ENCODE measurements around the gene SLC13A4. TPM values are rescaled to one million over a fixed set of nuclear protein-coding genes. Genes with fewer than 3 reads are reported as not detected.

The SLC13A4 gene
- total RNA-seq, 3 donors from 2014 or later, result 0.29 to 0.32 TPM; not detected in 1

- intact Hi-C loops (cut with DNase I; ENCODE audit: low total_unique reads), result loop anchor here (10.0 kb wide), 1 partner anchor 128 kb away; no protein-coding TSS in a partner anchor
Measured at GRCh38 chr7:135666846-135667245, 61.1 kb downstream of the SLC13A4 start.

GRCh38 chr7:135666156-135666555, 61.8 kb downstream of the SLC13A4 start:
- no peak for DNase-seq (ENCODE audit: low spot score in 2 of 2)
- H3K4me3 ChIP-seq, result no peak overlapping the region
- intact Hi-C loops (cut with DNase I; ENCODE audit: low total_unique reads), result loop anchor here (10.0 kb wide), 1 partner anchor 129 kb away; no protein-coding TSS in a partner anchor
- H3K36me3 ChIP-seq, result no peaks in the 10 kb centered on the region
- no peaks in the 10 kb centered on the region for H3K27me3 ChIP-seq
- no peaks in the 10 kb centered on the region for H3K9me3 ChIP-seq
- H3K4me1 ChIP-seq, result peaks cover 0 to 5% of the 10 kb centered on the region in 2 donors
- TF ChIP-seq CTCF (IDR thresholded peaks at IDR 0.05), result no peak
- TF ChIP-seq POLR2AphosphoS5 (IDR thresholded peaks at IDR 0.05), result no peak
- no peak for TF ChIP-seq POLR2A (IDR thresholded peaks at IDR 0.05)
- no peak overlapping the region for H3K27ac ChIP-seq

More at GRCh38 chr7:135666846-135667245, 61.1 kb downstream of the SLC13A4 start:
- Histone ChIP-seq H3K27ac (no peak overlapping the region), H3K9me3 (no peaks in the 10 kb centered on the region), H3K4me1 (peaks cover 0 to 5% of the 10 kb centered on the region in 2 donors), H3K4me3 (no peak overlapping the region), H3K27me3 (no peaks in the 10 kb centered on the region), H3K36me3 (no peaks in the 10 kb centered on the region)
- DNase-seq (ENCODE audit: low spot score in 2 of 2), result no peak
- TF ChIP-seq POLR2A (IDR thresholded peaks at IDR 0.05), result no peak
- no peak for TF ChIP-seq CTCF (IDR thresholded peaks at IDR 0.05)
- no peak for TF ChIP-seq POLR2AphosphoS5 (IDR thresholded peaks at IDR 0.05)

DNA sequence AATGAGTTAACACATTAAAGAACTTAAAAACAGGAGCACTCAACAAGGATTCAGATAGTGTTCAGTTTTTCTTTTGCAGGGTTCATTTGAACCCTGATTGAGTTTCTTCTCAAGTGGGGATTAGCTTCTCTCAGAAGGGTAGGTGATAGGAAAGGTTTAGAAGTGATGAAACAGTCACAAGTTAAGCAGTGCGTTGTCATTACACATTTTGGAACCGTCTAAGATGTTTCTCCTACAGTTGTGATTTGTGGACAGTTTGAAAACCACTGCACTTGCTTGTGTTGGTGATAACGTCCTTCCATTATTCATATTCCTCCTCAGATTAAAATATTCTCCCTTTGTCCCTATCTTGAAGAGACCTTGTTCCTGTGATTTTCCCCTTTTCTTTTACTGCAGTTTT, 62.9 kb downstream of the SLC13A4 start:
- intact Hi-C loops (cut with DNase I; ENCODE audit: low total_unique reads), result loop anchor here (10.0 kb wide), 1 partner anchor 130 kb away; no protein-coding TSS in a partner anchor
- H3K27me3 ChIP-seq, result no peaks in the 10 kb centered on the region
- DNase-seq (ENCODE audit: low spot score in 2 of 2), result no peak
- TF ChIP-seq POLR2A (IDR thresholded peaks at IDR 0.05), result no peak
- TF ChIP-seq CTCF (IDR thresholded peaks at IDR 0.05), result no peak
- no peak for TF ChIP-seq POLR2AphosphoS5 (IDR thresholded peaks at IDR 0.05)
- no peaks in the 10 kb centered on the region for H3K36me3 ChIP-seq
- no peak overlapping the region for H3K4me3 ChIP-seq
- no peaks in the 10 kb centered on the region for H3K9me3 ChIP-seq
- H3K27ac ChIP-seq, result no peak overlapping the region
- peaks cover 0 to 5% of the 10 kb centered on the region in 2 donors for H3K4me1 ChIP-seq

DNA sequence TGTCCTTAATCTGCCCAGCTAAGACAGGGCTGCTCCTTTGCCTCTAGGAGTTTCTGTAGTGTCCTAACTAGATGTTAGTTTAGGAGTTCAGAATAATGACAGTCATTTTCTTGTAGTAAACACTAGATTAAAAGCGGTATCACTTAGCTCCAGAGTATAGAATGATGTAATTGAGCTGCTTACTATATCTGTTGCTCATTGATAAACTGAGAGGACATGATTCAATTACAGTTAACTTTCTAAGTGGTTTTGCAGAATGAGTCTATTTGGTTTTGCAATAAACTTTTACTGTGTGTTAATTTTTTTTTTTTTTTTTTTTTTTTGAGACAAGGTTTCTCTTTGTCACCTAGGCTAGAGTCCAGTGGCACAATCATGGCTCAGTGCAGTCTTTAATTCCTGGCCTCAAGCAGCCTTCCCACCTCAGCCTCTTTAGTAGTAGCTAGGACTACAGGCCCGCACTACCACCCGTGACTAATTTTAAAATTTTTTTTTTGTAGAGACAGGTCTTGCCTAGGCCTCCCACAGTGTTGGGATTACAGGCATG, 63.9 kb downstream of the SLC13A4 start:
- Histone ChIP-seq H3K4me1 (peaks cover 0 to 5% of the 10 kb centered on the region in 2 donors), H3K9me3 (no peaks in the 10 kb centered on the region), H3K27ac (peak overlapping the region in 1 of 2 donors; percentile 82), H3K27me3 (no peaks in the 10 kb centered on the region), H3K36me3 (no peaks in the 10 kb centered on the region), H3K4me3 (peak overlapping the region in 2 of 3 donors; percentile 97 to 98)
- TF ChIP-seq POLR2A (IDR thresholded peaks at IDR 0.05) (no peak), POLR2AphosphoS5 (IDR thresholded peaks at IDR 0.05) (no peak), CTCF (IDR thresholded peaks at IDR 0.05) (no peak)
- intact Hi-C loops (cut with DNase I; ENCODE audit: low total_unique reads), result loop anchor here (10.0 kb wide), 1 partner anchor 131 kb away; no protein-coding TSS in a partner anchor
- no peak for DNase-seq (ENCODE audit: low spot score in 2 of 2)

DNA sequence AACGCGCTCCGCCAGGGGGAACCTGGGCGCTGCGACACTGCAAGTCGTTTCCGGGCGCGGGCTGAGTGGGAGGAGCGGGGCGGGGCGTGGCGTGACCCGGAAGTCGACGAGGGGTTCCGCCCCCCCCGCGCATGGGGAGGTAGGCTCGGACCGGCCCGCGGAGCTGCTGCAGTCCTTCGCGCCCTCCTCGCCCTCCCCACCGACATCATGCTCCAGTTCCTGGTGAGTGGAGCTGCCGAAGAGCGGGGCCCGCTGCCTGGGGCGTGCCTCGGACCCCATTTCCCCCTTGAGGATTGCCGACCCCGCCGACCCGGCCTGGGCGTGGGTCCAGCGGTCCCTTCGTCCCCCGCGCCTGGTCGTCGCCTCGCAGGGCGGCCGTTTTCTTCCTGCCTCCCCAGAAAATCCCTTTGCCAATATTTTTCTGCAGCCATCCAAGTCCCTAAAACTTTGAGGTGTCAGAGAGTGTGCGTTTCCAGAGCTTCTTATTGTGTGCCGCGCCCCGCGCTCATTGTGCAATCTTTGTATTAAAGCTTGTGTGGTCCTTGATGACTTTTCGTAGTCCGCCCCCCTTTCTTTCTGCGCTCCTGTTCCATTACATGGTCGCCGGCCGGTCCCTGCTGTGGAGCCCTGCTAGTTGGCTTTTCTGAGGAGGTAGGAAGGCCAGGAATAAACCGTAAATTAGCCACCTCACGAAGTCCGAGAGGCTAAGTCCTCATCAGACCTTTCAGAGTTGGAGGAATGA, 65.4 kb downstream of the SLC13A4 start, which contains the start of gene STMP1:
TSS of gene STMP1 (plus strand) at position 142 of the 742 bp plus-strand sequence.
- Histone ChIP-seq H3K27me3 (no peaks in the 10 kb centered on the region), H3K36me3 (no peaks in the 10 kb centered on the region), H3K4me1 (peaks cover 0 to 5% of the 10 kb centered on the region in 2 donors), H3K4me3 (peak within 1 kb of the TSS; percentile 87 to 98 (median 97)), H3K9me3 (no peaks in the 10 kb centered on the region), H3K27ac (peak within 1 kb of the TSS; percentile 90 to 99)
- DNase-seq (ENCODE audit: low spot score in 2 of 2), result peak; percentile 95 to 97
- intact Hi-C loops (cut with DNase I; ENCODE audit: low total_unique reads), result loop anchor here (10.0 kb wide), 1 partner anchor 132 kb away; no protein-coding TSS in a partner anchor
- peak; percentile 90 to 95 (median 91) for TF ChIP-seq POLR2AphosphoS5 (IDR thresholded peaks at IDR 0.05)
- TF ChIP-seq CTCF (IDR thresholded peaks at IDR 0.05), result peak in 2 of 3 donors; percentile 87 to 93
- peak; percentile 88 for TF ChIP-seq POLR2A (IDR thresholded peaks at IDR 0.05)

All from breast epithelium (tissue), 4 donors.